Keratinocyte (primary cell): ENCODE data around the gene DACH1. TPM values are rescaled to one million over a fixed set of nuclear protein-coding genes. Genes with fewer than 3 reads are reported as not detected.

Experiments used
- DNase-seq: peaks from one replicate; pipeline ENCODE4 v3.0.0-alpha.2; 2011; ENCODE audit warnings: low read depth, missing footprints, low spot score
- FAIRE-seq: peaks from 2 replicates; lab custom pipeline; 2011; peaks lifted over from hg19 to GRCh38; lab: Jason Lieb, UNC
- H2AFZ ChIP-seq: 2 replicates; pipeline ENCODE4 v1.6.0; 2012; ENCODE audit warnings: low read length, control low read depth, inconsistent platforms; ENCODE audit not compliant: control insufficient read depth
- H3K27ac ChIP-seq: 2 replicates; pipeline ENCODE4 v1.5.1; 2011; ENCODE audit warnings: low read length; ENCODE audit not compliant: control insufficient read depth, insufficient read depth
- H3K27me3 ChIP-seq: 3 replicates; pipeline ENCODE4 v1.6.0; 2011; ENCODE audit warnings: low read length; ENCODE audit not compliant: control insufficient read depth, insufficient read depth; ENCODE audit errors: extremely low read depth
- H3K36me3 ChIP-seq, 2 experiments: 2 replicates in 1 of 2; 3 replicates in 1 of 2; pipeline ENCODE4 v1.5.1; 2011; ENCODE audit warnings: low read length in 2 of 2, mild to moderate bottlenecking in 1 of 2; ENCODE audit not compliant: control insufficient read depth in 2 of 2, insufficient read depth in 2 of 2; ENCODE audit errors: extremely low read depth in 1 of 2
- H3K4me1 ChIP-seq: 3 replicates; pipeline ENCODE4 v1.5.1; 2011; ENCODE audit warnings: low read length; ENCODE audit not compliant: control insufficient read depth, insufficient read depth; ENCODE audit errors: extremely low read depth
- H3K4me2 ChIP-seq: 3 replicates; pipeline ENCODE4 v1.6.0; 2011; ENCODE audit warnings: low read depth, low read length; ENCODE audit not compliant: control insufficient read depth, insufficient read depth; ENCODE audit errors: extremely low read depth
- H3K4me3 ChIP-seq, 3 experiments: fragments of 200-600 bp in 1 of 3; sonication (generic) in 1 of 3; 2 replicates in 2 of 3; 3 replicates in 1 of 3; pipeline ENCODE4 v1.5.1; 2011 to 2016; ENCODE audit warnings: low read length in 3 of 3, mild to moderate bottlenecking in 3 of 3, control low read depth in 2 of 3, inconsistent platforms in 1 of 3, low read depth in 1 of 3, mixed read lengths in 1 of 3, mixed run types in 1 of 3, moderate library complexity in 1 of 3; ENCODE audit not compliant: control insufficient read depth in 2 of 3, insufficient read depth in 2 of 3; ENCODE audit errors: extremely low read depth in 1 of 3
- H3K79me2 ChIP-seq: 2 replicates; pipeline ENCODE4 v1.6.0; 2012; ENCODE audit warnings: low read length; ENCODE audit not compliant: control insufficient read depth, insufficient read depth
- H3K9ac ChIP-seq: 3 replicates; pipeline ENCODE4 v1.6.0; 2011; ENCODE audit warnings: low read length; ENCODE audit not compliant: control insufficient read depth, insufficient read depth; ENCODE audit errors: extremely low read depth
- H3K9me1 ChIP-seq: 3 replicates; pipeline ENCODE4 v1.6.0; 2011; ENCODE audit warnings: low read length; ENCODE audit not compliant: control insufficient read depth, insufficient read depth; ENCODE audit errors: extremely low read depth
- H3K9me3 ChIP-seq: 2 replicates; pipeline ENCODE4 v1.5.1; 2012; ENCODE audit warnings: low read depth, low read length; ENCODE audit not compliant: control insufficient read depth
- H4K20me1 ChIP-seq: 3 replicates; pipeline ENCODE4 v1.6.0; 2011; ENCODE audit warnings: low read length; ENCODE audit not compliant: control insufficient read depth, insufficient read depth; ENCODE audit errors: extremely low read depth
- EZH2 ChIP-seq: IDR thresholded peaks from one replicate; pipeline ENCODE4 v1.6.1; 2012; ENCODE audit warnings: inconsistent platforms, mild to moderate bottlenecking, low read length, moderate library complexity
- dilution Hi-C: fragments of 300-500 bp; cut with MboI; formaldehyde crosslinking; loops from one replicate; pipeline ENCODE4 v1.7.0; 2020; ENCODE audit warnings: low sequenced_read_pairs; ENCODE audit not compliant: extremely low pct_ligation_motif_present
- polyA plus RNA-seq, 5 experiments: library from polyadenylated mRNA; depleted of rRNA in 3 of 5; stranded (reverse) in 3 of 5; stranded (forward) in 1 of 5; unstranded in 1 of 5; fragments of >200 nt; gene quantifications; 1 replicate in 1 of 5; 2 replicates in 3 of 5; 3 replicates in 1 of 5; pipeline versions ENCODE4 v1.2.1 to v1.2.3, GENCODE V29; 2011 to 2012; ENCODE audit warnings: missing spikeins in 2 of 5, low read depth in 1 of 5, low replicate concordance in 1 of 5
- TF ChIP-seq, protein P1 (sequence below), 3 experiments: IDR thresholded peaks in 1 of 3; conservative IDR thresholded peaks in 1 of 3; optimal IDR thresholded peaks in 1 of 3; 2 replicates in 2 of 3; 3 replicates in 1 of 3; pipeline versions ENCODE3 to v1.5.1; 2011; ENCODE audit warnings: low read length in 3 of 3, mild to moderate bottlenecking in 3 of 3, moderate library complexity in 2 of 3, control low read depth in 1 of 3, inconsistent platforms in 1 of 3; ENCODE audit not compliant: insufficient read depth in 2 of 3; ENCODE audit errors: extremely low read depth in 1 of 3

The DACH1 gene
- polyA plus RNA-seq, 1 donor (not counting 4 experiments of a cell fraction or from before 2014, with no cell fraction given) = not detected

DNA sequence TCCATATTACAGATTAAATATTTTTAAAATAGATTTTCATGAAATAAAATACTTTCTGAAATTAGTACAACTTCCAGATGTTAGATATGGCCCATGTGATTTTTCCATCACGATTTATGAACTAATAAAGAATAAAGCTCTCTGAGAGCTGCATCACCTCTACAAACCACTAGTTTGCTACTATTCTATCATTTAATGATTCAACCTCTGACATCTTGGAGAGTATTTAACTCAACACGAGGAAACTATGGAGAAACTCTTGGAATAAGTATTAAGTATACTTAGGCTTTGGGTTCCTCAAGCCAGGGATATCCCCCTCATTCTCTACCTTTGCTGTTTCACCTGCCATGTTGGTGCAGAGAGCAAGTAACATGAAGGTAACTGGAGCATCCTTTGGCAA lies 55.7 kb downstream of the DACH1 start:
- dilution Hi-C loops = no loop called here
- DNase-seq (no peak), FAIRE-seq (no peak)
- Histone ChIP-seq H3K27ac (no peak overlapping the region), H3K4me1 (no peaks in the 10 kb centered on the region), H4K20me1 (no peaks in the 10 kb centered on the region), H3K9me1 (no peaks in the 10 kb centered on the region), H2AFZ (no peak overlapping the region), H3K36me3 (no peaks in the 10 kb centered on the region), H3K9ac (no peak overlapping the region), H3K4me2 (no peak overlapping the region), H3K9me3 (no peaks in the 10 kb centered on the region), H3K4me3 (no peak overlapping the region), H3K27me3 (no peaks in the 10 kb centered on the region), H3K79me2 (no peaks in the 10 kb centered on the region)
- no peak for TF ChIP-seq EZH2
- TF ChIP-seq, protein P1, sequence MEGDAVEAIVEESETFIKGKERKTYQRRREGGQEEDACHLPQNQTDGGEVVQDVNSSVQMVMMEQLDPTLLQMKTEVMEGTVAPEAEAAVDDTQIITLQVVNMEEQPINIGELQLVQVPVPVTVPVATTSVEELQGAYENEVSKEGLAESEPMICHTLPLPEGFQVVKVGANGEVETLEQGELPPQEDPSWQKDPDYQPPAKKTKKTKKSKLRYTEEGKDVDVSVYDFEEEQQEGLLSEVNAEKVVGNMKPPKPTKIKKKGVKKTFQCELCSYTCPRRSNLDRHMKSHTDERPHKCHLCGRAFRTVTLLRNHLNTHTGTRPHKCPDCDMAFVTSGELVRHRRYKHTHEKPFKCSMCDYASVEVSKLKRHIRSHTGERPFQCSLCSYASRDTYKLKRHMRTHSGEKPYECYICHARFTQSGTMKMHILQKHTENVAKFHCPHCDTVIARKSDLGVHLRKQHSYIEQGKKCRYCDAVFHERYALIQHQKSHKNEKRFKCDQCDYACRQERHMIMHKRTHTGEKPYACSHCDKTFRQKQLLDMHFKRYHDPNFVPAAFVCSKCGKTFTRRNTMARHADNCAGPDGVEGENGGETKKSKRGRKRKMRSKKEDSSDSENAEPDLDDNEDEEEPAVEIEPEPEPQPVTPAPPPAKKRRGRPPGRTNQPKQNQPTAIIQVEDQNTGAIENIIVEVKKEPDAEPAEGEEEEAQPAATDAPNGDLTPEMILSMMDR (optimal IDR thresholded peaks at IDR 0.05 in 1 of 3, IDR thresholded peaks at IDR 0.05 in 1 of 3, conservative IDR thresholded peaks at IDR 0.05 in 1 of 3; ENCODE audit: extremely low read depth in 1 of 3, insufficient read depth in 2 of 3, low read length in 3 of 3) = no peak

DNA sequence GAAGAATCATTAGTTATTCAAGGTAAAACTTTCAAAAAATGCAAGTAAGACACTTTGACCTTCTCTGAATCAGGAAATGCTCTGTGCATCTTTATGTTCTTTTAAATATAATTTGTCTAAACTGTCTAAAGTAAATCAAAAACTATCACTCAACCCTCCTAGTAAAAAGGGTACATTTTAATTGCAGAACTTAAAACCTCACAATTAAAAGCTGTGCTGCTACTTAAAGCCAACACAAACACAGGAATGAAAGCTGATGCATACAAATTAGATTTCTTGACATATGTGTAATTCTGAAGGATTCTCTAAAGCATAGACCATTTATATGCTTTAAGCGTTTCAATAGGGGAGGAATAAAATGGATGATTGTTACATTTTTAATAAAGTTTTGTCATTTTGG lies 58.3 kb downstream of the DACH1 start:
- Histone ChIP-seq H3K79me2 (no peaks in the 10 kb centered on the region), H3K9me1 (no peaks in the 10 kb centered on the region), H3K4me1 (no peaks in the 10 kb centered on the region), H3K27ac (no peak overlapping the region), H4K20me1 (no peaks in the 10 kb centered on the region), H3K27me3 (no peaks in the 10 kb centered on the region), H3K4me3 (no peak overlapping the region), H2AFZ (no peak overlapping the region), H3K9ac (no peak overlapping the region), H3K9me3 (no peaks in the 10 kb centered on the region), H3K4me2 (no peak overlapping the region), H3K36me3 (no peaks in the 10 kb centered on the region)
- no peak for DNase-seq
- no peak for TF ChIP-seq EZH2
- TF ChIP-seq, protein P1 (optimal IDR thresholded peaks at IDR 0.05 in 1 of 3, IDR thresholded peaks at IDR 0.05 in 1 of 3, conservative IDR thresholded peaks at IDR 0.05 in 1 of 3; ENCODE audit: extremely low read depth in 1 of 3, insufficient read depth in 2 of 3, low read length in 3 of 3) = no peak
- dilution Hi-C loops = no loop called here
- FAIRE-seq = no peak
